Tracheal epithelial cell (primary cell): ENCODE results near the gene A4GNT. TPM values are rescaled to one million over a fixed set of nuclear protein-coding genes. Genes with fewer than 3 reads are reported as not detected.

ENCODE experiments used
- total RNA-seq: library from RNA; depleted of rRNA; stranded (reverse); fragments of >200 nt; gene quantifications from 2 replicates; pipeline ENCODE4 v1.2.1, GENCODE V29; 2014

A4GNT gene
- total RNA-seq, result not detected in 2 replicates

GRCh38 chr3:138132239-138132638 lies at the start of gene A4GNT:
A4GNT (minus strand) TSS chr3:138132390; CDS start chr3:138131256, 1,134 bp downstream.

GRCh38 chr3:138174421-138175131 lies 42.4 kb upstream of the A4GNT start, which contains the start of gene DBR1:
DBR1 (minus strand) TSS chr3:138174921; CDS start chr3:138174795, 126 bp downstream.

GRCh38 chr3:138114988-138115971 lies 16.9 kb downstream of the A4GNT start, which contains the start of gene DZIP1L:
DZIP1L (minus strand) TSS chr3:138115608; CDS start chr3:138103971, 11,637 bp downstream.

Other genes with a start within 250 kb of the A4GNT start
- gene CLDN18, start 122.2 kb downstream of the A4GNT start, total RNA-seq, result not detected in 2 replicates
- gene DZIP1L, start 16.8 kb downstream of the A4GNT start, total RNA-seq, result 0.96 and 1.7 TPM in 2 replicates
- gene DBR1, start 42.5 kb upstream of the A4GNT start, total RNA-seq, result 12.5 and 13.0 TPM in 2 replicates
- 39.3 and 42.8 TPM in 2 replicates for gene ARMC8, start 54.9 kb upstream of the A4GNT start, total RNA-seq
- not detected in 2 replicates for gene NME9, start 197.5 kb upstream of the A4GNT start, total RNA-seq
- gene MRAS, start 216.2 kb upstream of the A4GNT start, total RNA-seq, result 1.7 and 14.2 TPM in 2 replicates